ENCODE data around the gene FBXO27. TPM values are rescaled to one million over a fixed set of nuclear protein-coding genes. Genes with fewer than 3 reads are reported as not detected.

FBXO27 gene
- total RNA-seq, 4 donors from 2014 or later: 5.4 to 20.5 (median 8.7) TPM

GRCh38 chr19:38974624-38975213, 57.6 kb downstream of the FBXO27 start:
- TF ChIP-seq, protein P1, sequence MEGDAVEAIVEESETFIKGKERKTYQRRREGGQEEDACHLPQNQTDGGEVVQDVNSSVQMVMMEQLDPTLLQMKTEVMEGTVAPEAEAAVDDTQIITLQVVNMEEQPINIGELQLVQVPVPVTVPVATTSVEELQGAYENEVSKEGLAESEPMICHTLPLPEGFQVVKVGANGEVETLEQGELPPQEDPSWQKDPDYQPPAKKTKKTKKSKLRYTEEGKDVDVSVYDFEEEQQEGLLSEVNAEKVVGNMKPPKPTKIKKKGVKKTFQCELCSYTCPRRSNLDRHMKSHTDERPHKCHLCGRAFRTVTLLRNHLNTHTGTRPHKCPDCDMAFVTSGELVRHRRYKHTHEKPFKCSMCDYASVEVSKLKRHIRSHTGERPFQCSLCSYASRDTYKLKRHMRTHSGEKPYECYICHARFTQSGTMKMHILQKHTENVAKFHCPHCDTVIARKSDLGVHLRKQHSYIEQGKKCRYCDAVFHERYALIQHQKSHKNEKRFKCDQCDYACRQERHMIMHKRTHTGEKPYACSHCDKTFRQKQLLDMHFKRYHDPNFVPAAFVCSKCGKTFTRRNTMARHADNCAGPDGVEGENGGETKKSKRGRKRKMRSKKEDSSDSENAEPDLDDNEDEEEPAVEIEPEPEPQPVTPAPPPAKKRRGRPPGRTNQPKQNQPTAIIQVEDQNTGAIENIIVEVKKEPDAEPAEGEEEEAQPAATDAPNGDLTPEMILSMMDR (IDR thresholded peaks at IDR 0.05; ENCODE audit: low read depth): no peak

Other genes with a start within 250 kb of the FBXO27 start
- not detected for gene LGALS7B, start 243.3 kb downstream of the FBXO27 start, total RNA-seq
- 1 to 10 TPM in 3 of 4 donors, not detected in 1; 1.9 to 4.5 (median 4.4) TPM for gene LGALS4, start 219.6 kb downstream of the FBXO27 start, total RNA-seq
- 100 to 1,000 TPM; 103 to 333 (median 136) TPM for gene ECH1, start 200.8 kb downstream of the FBXO27 start, total RNA-seq
- 100 to 1,000 TPM; 109 to 161 (median 141) TPM for gene HNRNPL, start 182.6 kb downstream of the FBXO27 start, total RNA-seq
- gene RINL, start 154.3 kb downstream of the FBXO27 start, total RNA-seq: 10 to 100 TPM in 1 of 4 donors, 1 to 10 TPM in 3; 3.6 to 11.0 (median 4.6) TPM
- gene SIRT2, start 132.9 kb downstream of the FBXO27 start, total RNA-seq: 100 to 1,000 TPM in 1 of 4 donors, 10 to 100 TPM in 3; 45.7 to 103 (median 64.9) TPM
- gene NFKBIB, start 132.6 kb downstream of the FBXO27 start, total RNA-seq: 10 to 100 TPM in 3 of 4 donors, 1 to 10 TPM in 1; 6.5 to 24.3 (median 16.5) TPM
- gene CCER2, start 120.4 kb downstream of the FBXO27 start, total RNA-seq: 1 to 10 TPM in 1 of 4 donors, not detected in 3; 4.1 TPM
- gene SARS2, start 101.8 kb downstream of the FBXO27 start, total RNA-seq: 10 to 100 TPM in 2 of 4 donors, 1 to 10 TPM in 2; 3.7 to 18.8 (median 10.0) TPM
- 10 to 100 TPM; 10.1 to 26.0 (median 23.0) TPM for gene MRPS12, start 101.6 kb downstream of the FBXO27 start, total RNA-seq
- 10 to 100 TPM; 12.6 to 88.7 (median 53.1) TPM for gene FBXO17, start 56.8 kb downstream of the FBXO27 start, total RNA-seq
- not detected for gene ACP7, start 51.8 kb upstream of the FBXO27 start, total RNA-seq
- 1 to 10 TPM; 4.0 to 4.8 (median 4.6) TPM for gene PAK4, start 93.2 kb upstream of the FBXO27 start, total RNA-seq
- not detected for gene NCCRP1, start 164.4 kb upstream of the FBXO27 start, total RNA-seq
- not detected for gene SYCN, start 171.7 kb upstream of the FBXO27 start, total RNA-seq
- gene IFNL3, start 212.5 kb upstream of the FBXO27 start, total RNA-seq: not detected
- not detected for gene IFNL4, start 216.3 kb upstream of the FBXO27 start, total RNA-seq
- not detected for gene IFNL2, start 235.8 kb upstream of the FBXO27 start, total RNA-seq